GM12801 (cell line): ENCODE measurements around the gene LRRC7.

Experiments
- TF ChIP-seq, protein P1 (sequence below): IDR thresholded peaks from one replicate; pipeline ENCODE4 v1.5.1; 2011; ENCODE audit warnings: control low read depth; ENCODE audit not compliant: insufficient read length; ENCODE audit errors: extremely low read depth

The LRRC7 gene

DNA sequence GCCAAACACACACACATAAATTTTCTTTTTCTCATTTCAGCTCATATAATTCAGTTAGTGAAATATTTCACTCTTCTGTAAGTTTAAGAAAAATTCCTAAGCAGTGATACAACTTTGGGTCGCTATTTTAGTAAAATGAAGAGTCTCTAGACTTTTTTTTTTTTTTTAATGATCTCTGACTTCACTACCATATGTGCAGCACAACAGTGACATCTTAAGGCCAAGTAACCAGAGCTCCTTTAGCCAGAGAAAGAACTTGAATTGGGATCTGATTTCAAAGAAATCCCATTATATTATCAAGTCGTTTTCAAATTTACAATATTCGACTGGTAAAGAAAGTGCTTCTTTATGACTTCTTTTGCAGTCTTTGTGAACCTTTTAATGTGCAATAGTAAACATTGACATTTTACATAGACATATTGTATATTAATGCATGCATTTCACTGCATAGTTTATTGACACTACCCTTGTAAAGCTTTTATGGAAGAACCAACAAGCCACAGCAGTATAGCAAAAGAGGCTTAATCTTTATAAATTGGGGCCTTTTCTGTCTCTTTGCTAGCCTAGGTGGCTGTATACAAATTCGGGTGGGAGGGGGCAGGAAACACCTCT lies 575.4 kb downstream of the LRRC7 start:
- TF ChIP-seq, protein P1, sequence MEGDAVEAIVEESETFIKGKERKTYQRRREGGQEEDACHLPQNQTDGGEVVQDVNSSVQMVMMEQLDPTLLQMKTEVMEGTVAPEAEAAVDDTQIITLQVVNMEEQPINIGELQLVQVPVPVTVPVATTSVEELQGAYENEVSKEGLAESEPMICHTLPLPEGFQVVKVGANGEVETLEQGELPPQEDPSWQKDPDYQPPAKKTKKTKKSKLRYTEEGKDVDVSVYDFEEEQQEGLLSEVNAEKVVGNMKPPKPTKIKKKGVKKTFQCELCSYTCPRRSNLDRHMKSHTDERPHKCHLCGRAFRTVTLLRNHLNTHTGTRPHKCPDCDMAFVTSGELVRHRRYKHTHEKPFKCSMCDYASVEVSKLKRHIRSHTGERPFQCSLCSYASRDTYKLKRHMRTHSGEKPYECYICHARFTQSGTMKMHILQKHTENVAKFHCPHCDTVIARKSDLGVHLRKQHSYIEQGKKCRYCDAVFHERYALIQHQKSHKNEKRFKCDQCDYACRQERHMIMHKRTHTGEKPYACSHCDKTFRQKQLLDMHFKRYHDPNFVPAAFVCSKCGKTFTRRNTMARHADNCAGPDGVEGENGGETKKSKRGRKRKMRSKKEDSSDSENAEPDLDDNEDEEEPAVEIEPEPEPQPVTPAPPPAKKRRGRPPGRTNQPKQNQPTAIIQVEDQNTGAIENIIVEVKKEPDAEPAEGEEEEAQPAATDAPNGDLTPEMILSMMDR = no peak

DNA sequence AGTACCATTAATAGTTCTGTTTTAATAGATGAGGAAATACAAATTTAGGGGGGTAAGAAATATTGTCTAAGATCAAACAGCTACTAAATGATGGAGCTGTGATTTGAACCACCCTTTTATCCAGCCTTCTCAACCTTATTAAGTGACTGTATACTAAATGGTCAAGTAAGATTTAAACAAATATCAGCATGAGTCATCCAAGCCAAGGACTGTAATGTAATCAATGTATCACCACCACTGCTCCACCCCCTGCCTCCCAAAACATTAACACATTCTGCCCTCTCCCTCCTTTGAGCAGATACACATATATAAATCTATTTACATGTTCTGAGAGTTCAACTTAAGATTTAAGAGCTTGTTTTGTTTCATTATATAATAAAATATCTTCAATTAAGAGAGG lies 578.8 kb downstream of the LRRC7 start:
- TF ChIP-seq, protein P1 = no peak

DNA sequence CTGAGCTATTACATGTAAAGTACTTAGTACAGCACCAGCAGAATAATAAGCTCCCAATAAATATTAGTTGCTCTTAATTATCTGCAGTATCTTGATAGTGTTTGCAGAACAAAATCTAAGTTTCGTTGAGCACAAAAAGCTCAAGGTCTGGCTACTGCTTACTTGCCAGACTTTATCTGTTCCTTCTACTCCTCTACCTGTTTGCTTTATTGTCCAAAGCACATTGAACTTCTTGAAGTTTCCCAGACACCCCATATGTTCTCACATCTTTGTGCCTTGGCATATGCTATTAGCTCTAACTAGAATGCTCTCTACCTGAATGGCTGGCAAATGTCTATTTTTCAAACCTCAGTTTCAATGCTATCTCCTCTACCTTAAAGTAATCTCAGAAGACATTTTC lies 582.7 kb downstream of the LRRC7 start:
- TF ChIP-seq, protein P1 = no peak

DNA sequence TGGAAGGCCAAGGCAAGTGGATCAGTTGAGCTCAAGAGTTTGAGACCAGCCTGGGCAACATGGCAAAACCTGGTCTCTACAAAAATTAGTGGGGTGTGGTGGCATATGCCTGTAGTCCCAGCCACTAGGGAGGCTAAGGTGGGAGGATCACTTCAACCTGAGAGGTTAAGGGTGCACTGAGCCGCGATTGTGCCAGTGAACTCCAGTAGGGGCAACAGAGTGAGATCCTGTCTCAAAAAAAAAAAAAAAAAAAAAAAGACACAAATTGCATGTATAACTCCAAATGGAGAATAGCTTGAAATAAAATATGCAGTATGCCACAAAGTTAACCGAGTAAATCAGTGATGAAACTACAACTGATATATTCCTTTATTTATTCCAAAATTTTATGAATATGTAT lies 586.0 kb downstream of the LRRC7 start:
- TF ChIP-seq, protein P1 = no peak

DNA sequence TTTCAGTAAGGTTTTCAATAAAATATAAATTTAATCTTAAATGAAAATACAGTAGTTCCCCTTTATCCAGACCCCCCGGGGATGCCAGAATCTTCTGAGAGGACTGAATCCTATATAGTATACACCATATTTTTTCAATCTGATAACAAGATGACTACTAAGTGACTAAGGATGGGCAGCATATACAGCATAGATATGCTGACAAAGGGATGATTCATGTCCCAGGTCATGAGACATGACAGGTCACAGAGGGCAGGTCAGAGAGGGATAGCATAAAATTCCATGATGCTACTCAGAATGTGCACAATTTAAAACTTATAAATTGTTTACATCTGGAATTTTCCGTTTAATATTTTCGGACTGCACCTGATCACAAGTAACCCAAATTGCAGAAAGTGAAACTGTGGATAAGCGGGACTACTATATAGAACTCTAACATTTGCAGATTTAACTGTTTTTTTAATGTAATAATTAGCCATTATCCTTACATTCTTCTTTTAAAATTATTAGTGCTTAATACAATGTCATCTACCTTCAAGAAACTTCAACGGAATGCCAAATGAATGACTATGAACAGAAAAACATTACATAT lies 588.9 kb downstream of the LRRC7 start:
- TF ChIP-seq, protein P1 = no peak

DNA sequence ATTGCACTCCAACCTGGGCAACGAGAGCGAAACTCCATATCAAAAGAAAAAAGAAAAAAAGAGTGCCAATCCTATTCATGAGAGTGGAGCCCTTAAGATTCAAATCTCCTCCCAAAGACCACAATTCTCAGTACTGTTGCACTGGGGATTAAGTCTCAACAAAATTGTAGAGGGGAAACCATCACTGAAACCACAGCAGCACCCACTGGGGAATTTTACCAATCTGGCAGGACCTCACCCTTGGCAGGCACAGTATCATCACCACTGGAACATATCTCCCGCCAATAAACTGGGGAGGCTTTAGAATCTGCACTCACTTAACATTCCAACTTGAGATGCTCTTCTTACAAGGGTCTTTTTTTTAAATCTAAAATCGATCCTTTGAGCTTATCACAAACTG lies 596.6 kb downstream of the LRRC7 start:
- TF ChIP-seq, protein P1 = no peak

DNA sequence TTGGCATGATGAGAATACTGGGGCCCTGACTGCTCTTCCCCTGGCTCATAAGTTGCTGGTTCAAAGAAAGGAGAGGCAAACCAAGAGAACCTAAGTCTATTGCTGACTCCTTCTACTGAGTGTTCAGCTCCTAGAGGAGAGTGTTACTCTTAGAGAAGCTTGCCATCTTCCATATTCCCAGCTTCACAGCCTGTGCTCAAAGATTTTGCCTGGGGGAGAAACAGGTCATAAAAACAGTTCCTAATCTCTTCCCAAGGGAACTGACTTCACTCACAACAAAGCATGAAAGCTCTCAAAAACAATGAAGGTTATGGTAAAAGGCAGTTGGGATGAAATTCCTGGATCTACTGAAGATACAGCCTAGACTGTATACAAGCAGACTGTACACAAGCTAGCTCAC lies 600.6 kb downstream of the LRRC7 start:
- TF ChIP-seq, protein P1 = no peak
